ENCODE data around the gene MAST3. TPM values are rescaled to one million over a fixed set of nuclear protein-coding genes. Genes with fewer than 3 reads are reported as not detected.
A peak's percentile ranks its signal among the peaks of the same experiment; 100 is the strongest.

The MAST3 gene
- total RNA-seq, 1 experiment from 2014 or later = 11.5 TPM

DNA sequence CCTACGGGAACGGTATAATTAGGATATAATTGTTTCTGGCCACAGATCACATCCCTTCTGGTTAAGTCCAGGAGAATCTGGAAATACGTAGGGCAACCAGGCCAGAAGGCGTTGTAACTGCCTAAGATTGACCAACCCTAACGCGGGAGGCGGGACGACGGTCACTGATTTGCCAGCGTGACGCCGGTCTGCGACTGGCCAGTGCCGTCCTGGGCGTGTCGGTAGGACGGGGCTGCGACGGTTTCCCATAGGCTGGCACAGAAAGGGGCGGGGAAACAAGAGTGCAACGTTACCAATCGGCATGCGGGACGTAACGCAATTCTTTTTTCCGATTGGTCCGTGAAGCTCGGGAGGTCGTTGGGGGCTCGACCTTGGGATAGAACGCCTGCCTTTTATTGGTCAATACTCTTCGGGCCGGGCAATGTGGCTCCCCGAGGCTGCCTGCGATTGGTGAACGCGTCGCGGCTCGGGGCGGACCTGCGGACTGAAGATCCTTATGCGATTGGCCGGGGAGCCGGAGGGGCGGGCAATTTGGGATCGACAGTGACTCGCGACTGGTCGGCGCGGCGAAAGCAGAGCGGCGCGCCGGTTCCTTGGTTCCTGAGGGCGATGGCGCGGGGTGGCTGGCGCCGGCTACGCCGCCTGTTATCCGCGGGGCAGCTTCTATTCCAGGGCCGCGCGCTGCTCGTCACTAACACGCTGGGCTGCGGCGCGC lies 95.3 kb downstream of the MAST3 start, which contains the start of gene MPV17L2:
MPV17L2 (plus strand) TSS at position 546 of the 715 bp plus-strand sequence; CDS start at position 610, 64 bp downstream.
- Mint-ChIP-seq H3K27me3 (ENCODE audit: low read depth) (peaks cover 2% of the 10 kb centered on the region; the same call in 1 of the 2 replicates), H3K4me3 (peak within 1 kb of the TSS; percentile 82), H3K9me3 (no peaks in the 10 kb centered on the region), H3K36me3 (peaks cover 3% of the 10 kb centered on the region), H3K4me1 (peaks cover 20% of the 10 kb centered on the region), H3K27ac (peak within 1 kb of the TSS; percentile 97)
- CTCF ChIA-PET = interaction anchor here (0.5 to 6.0 kb wide), 21 partner anchors 12 to 745 kb away, joined by 3 to 43 read pairs (median 6); partner anchors contain the start of genes IQCN, JUND, PIK3R2 and RAB3A
- POLR2A ChIA-PET = interaction anchor here (0.6 to 1.8 kb wide), 5 partner anchors 40 to 89 kb away, joined by 3 to 9 read pairs (median 4); partner anchors contain the start of gene JUND
- DNase-seq (ENCODE audit: low spot score) (peak; percentile 99), ATAC-seq (peak; percentile 94)
- no peak for TF ChIP-seq ATF2 (CRISPR knock-in tag; IDR thresholded peaks at IDR 0.05; ENCODE audit: borderline replicate concordance, low read depth)
- no peak for TF ChIP-seq CREB1 (CRISPR knock-in tag; IDR thresholded peaks at IDR 0.05)
- peak; percentile 100 for TF ChIP-seq SP1 (CRISPR knock-in tag; conservative IDR thresholded peaks at IDR 0.05)
- no peak for TF ChIP-seq ATF3 (CRISPR knock-in tag; conservative IDR thresholded peaks at IDR 0.05)
- TF ChIP-seq, protein P1, sequence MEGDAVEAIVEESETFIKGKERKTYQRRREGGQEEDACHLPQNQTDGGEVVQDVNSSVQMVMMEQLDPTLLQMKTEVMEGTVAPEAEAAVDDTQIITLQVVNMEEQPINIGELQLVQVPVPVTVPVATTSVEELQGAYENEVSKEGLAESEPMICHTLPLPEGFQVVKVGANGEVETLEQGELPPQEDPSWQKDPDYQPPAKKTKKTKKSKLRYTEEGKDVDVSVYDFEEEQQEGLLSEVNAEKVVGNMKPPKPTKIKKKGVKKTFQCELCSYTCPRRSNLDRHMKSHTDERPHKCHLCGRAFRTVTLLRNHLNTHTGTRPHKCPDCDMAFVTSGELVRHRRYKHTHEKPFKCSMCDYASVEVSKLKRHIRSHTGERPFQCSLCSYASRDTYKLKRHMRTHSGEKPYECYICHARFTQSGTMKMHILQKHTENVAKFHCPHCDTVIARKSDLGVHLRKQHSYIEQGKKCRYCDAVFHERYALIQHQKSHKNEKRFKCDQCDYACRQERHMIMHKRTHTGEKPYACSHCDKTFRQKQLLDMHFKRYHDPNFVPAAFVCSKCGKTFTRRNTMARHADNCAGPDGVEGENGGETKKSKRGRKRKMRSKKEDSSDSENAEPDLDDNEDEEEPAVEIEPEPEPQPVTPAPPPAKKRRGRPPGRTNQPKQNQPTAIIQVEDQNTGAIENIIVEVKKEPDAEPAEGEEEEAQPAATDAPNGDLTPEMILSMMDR (IDR thresholded peaks at IDR 0.05) = no peak
- no peak for TF ChIP-seq GRHL2 (CRISPR knock-in tag; IDR thresholded peaks at IDR 0.05; ENCODE audit: insufficient replicate concordance, severe bottlenecking)
- no peak for TF ChIP-seq NR2C2 (CRISPR knock-in tag; IDR thresholded peaks at IDR 0.05)
- peak; percentile 80; the same call in 1 of the 2 replicates for TF ChIP-seq FOXK1 (CRISPR knock-in tag; IDR thresholded peaks at IDR 0.05)
- TF ChIP-seq, protein P2, sequence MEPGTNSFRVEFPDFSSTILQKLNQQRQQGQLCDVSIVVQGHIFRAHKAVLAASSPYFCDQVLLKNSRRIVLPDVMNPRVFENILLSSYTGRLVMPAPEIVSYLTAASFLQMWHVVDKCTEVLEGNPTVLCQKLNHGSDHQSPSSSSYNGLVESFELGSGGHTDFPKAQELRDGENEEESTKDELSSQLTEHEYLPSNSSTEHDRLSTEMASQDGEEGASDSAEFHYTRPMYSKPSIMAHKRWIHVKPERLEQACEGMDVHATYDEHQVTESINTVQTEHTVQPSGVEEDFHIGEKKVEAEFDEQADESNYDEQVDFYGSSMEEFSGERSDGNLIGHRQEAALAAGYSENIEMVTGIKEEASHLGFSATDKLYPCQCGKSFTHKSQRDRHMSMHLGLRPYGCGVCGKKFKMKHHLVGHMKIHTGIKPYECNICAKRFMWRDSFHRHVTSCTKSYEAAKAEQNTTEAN (CRISPR knock-in tag; IDR thresholded peaks at IDR 0.05) = no peak
- TF ChIP-seq, protein P3, sequence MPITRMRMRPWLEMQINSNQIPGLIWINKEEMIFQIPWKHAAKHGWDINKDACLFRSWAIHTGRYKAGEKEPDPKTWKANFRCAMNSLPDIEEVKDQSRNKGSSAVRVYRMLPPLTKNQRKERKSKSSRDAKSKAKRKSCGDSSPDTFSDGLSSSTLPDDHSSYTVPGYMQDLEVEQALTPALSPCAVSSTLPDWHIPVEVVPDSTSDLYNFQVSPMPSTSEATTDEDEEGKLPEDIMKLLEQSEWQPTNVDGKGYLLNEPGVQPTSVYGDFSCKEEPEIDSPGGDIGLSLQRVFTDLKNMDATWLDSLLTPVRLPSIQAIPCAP (CRISPR knock-in tag; IDR thresholded peaks at IDR 0.05) = no peak
- TF ChIP-seq ZNF423 (CRISPR knock-in tag; IDR thresholded peaks at IDR 0.05) = no peak
- 0 out of 2 replicates have a peak, but pooled peaks have one; percentile 44 for TF ChIP-seq USF2 (CRISPR knock-in tag; IDR thresholded peaks at IDR 0.05)
- no peak for TF ChIP-seq OVOL2 (CRISPR knock-in tag; IDR thresholded peaks at IDR 0.05; ENCODE audit: borderline replicate concordance)
- no peak for TF ChIP-seq ZNF512 (CRISPR knock-in tag; IDR thresholded peaks at IDR 0.05; ENCODE audit: borderline replicate concordance)
- TF ChIP-seq ATF6 (CRISPR knock-in tag; IDR thresholded peaks at IDR 0.05) = no peak
- TF ChIP-seq GABPB1 (CRISPR knock-in tag; IDR thresholded peaks at IDR 0.05) = no peak
- TF ChIP-seq, protein P4, sequence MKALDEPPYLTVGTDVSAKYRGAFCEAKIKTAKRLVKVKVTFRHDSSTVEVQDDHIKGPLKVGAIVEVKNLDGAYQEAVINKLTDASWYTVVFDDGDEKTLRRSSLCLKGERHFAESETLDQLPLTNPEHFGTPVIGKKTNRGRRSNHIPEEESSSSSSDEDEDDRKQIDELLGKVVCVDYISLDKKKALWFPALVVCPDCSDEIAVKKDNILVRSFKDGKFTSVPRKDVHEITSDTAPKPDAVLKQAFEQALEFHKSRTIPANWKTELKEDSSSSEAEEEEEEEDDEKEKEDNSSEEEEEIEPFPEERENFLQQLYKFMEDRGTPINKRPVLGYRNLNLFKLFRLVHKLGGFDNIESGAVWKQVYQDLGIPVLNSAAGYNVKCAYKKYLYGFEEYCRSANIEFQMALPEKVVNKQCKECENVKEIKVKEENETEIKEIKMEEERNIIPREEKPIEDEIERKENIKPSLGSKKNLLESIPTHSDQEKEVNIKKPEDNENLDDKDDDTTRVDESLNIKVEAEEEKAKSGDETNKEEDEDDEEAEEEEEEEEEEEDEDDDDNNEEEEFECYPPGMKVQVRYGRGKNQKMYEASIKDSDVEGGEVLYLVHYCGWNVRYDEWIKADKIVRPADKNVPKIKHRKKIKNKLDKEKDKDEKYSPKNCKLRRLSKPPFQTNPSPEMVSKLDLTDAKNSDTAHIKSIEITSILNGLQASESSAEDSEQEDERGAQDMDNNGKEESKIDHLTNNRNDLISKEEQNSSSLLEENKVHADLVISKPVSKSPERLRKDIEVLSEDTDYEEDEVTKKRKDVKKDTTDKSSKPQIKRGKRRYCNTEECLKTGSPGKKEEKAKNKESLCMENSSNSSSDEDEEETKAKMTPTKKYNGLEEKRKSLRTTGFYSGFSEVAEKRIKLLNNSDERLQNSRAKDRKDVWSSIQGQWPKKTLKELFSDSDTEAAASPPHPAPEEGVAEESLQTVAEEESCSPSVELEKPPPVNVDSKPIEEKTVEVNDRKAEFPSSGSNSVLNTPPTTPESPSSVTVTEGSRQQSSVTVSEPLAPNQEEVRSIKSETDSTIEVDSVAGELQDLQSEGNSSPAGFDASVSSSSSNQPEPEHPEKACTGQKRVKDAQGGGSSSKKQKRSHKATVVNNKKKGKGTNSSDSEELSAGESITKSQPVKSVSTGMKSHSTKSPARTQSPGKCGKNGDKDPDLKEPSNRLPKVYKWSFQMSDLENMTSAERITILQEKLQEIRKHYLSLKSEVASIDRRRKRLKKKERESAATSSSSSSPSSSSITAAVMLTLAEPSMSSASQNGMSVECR (CRISPR knock-in tag; IDR thresholded peaks at IDR 0.05; ENCODE audit: borderline replicate concordance) = peak; percentile 84; the same call in 1 of the 2 replicates
- TF ChIP-seq ZSCAN18 (CRISPR knock-in tag; IDR thresholded peaks at IDR 0.05) = peak; percentile 87; the same call in 1 of the 2 replicates
- TF ChIP-seq ZNF671 (CRISPR knock-in tag; IDR thresholded peaks at IDR 0.05) = no peak

Measured in WTC11 (cell line).